Measurements from ENCODE around the gene GOLM1.

GOLM1 gene

DNA sequence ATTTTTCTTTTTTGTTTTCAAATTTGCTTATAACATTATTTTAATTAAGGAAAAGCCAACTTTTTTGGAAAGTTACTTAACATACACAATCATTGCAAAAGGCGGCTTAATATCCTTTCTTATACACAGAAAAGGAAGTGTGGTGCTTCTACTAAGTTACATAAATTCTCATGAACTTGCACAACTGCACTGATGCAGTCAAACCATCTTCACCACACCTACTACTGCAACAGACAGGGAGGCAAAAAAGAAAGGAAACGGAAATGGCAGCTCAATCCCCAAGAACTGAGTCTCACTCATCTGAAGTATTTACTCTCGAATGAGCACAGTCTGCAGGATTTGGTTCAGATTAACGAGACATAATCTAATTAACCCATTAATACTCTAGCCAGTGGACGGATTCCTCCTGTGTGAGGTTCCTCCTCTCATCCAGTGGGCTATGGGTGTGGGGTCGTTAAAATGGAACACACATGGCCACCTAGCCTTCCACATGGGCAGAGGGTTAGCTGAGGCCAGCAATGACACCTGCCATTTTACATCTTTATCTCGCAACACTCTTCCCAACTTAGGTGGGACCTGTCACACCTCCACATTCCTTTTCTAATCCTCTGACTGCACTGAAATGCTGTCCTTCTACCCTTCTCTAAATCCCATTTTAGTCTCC lies 30.0 kb downstream of the GOLM1 start:
- TF ChIP-seq, protein P1, sequence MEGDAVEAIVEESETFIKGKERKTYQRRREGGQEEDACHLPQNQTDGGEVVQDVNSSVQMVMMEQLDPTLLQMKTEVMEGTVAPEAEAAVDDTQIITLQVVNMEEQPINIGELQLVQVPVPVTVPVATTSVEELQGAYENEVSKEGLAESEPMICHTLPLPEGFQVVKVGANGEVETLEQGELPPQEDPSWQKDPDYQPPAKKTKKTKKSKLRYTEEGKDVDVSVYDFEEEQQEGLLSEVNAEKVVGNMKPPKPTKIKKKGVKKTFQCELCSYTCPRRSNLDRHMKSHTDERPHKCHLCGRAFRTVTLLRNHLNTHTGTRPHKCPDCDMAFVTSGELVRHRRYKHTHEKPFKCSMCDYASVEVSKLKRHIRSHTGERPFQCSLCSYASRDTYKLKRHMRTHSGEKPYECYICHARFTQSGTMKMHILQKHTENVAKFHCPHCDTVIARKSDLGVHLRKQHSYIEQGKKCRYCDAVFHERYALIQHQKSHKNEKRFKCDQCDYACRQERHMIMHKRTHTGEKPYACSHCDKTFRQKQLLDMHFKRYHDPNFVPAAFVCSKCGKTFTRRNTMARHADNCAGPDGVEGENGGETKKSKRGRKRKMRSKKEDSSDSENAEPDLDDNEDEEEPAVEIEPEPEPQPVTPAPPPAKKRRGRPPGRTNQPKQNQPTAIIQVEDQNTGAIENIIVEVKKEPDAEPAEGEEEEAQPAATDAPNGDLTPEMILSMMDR (IDR thresholded peaks at IDR 0.05; ENCODE audit: low read depth, low read length) = no peak
- no peak overlapping the region for H3K4me3 ChIP-seq (ENCODE audit: low read depth, low read length)

DNA sequence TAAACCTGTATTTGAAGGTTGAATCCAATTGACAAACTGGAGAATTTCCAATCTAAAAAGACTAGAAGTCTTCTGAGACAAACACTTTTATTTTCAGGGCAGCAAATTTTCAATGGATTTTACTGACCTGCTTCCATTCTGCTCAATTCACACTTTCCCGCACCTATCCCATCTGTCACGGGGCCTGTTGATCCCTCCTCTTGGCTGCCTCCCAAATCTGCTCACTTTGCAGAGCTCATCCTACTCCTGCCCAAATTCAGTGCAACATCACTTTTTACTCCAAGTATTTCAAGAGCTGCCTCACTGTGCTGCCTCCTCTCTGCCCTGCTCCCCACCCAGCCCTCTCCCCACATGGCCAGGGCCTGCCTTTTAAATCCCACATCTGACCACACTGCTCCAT lies 35.1 kb downstream of the GOLM1 start:
- TF ChIP-seq, protein P1 (IDR thresholded peaks at IDR 0.05; ENCODE audit: low read depth, low read length) = no peak
- H3K4me3 ChIP-seq (ENCODE audit: low read depth, low read length) = no peak overlapping the region

DNA sequence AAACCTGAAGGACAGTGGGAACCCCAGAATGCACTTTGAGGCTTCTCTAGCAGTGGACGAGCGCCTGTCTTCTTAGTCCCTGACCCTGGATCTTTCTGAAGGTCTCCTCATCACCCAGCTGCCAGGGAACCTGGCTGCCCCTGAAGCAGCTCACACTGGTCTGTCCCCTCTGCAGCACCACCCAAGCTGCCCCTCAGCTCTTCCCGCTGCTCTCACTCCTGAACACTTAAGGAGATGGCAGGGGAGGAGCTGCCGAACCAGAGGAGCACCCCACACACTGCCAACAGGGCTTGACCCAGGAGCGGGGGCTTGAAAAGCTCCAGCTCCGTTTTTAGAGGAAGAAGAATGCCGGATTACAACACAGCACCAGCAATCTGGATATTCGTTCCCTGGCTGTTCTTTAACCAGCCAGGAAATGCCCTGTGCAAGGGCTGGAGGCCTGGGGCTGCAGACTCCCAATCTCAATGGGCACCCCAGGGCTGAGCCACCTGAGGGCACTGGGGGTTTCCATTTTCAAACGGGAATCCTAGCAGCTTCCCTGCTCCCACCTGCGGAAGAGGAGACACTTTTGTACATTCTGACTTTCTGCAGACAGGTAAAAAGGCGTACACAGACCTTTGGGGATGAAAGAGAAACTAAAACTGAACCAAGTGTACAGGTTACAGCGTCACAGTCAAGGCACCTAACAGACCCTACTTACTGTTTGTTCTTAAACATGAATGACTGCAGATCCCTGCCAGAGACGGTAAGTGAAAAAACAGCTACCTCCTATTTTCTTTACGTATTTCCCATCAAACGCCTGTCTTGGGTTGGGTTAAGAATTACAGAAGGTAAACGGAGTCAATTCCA lies 36.3 kb downstream of the GOLM1 start:
- TF ChIP-seq, protein P1 (IDR thresholded peaks at IDR 0.05; ENCODE audit: low read depth, low read length) = no peak
- no peak overlapping the region for H3K4me3 ChIP-seq (ENCODE audit: low read depth, low read length)

DNA sequence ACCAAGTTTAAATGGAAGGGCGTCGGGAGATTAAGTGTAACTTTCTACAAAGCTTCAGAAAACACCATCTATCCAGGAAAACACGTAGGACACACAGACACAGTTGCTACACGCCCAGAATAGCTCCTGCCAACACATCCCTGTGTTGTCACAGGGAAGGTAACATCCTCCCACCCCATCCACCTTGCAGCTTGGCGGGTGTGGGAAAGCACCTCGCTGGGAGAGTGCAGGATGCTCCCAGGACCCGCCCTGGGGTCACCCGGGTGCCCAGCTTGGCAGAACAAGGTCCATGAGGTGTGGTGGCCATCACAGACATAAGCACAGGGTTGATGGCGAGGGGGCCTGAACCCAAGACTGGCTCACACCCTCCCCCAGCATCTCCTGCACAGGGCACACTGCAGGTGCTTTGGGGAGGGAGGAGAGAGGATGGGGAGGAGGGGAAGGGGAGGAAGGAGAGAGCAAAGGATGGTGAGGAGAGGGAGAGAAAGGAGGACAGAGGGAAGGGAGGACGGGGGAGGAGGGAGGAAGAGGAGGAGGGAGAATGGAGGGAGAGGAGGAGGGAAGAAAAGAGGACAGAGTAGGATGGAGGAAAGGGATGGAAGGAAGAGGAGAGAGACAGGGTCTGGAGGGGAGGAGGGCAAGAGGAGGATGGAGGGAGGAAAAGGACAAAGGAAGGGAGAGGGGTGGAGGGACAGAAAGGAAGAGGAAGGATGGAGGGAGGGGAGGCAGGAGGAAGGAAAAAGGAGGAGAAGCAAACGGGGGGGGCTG lies 37.2 kb downstream of the GOLM1 start:
- H3K4me3 ChIP-seq (ENCODE audit: low read depth, low read length) = no peak overlapping the region
- TF ChIP-seq, protein P1 (IDR thresholded peaks at IDR 0.05; ENCODE audit: low read depth, low read length) = no peak

DNA sequence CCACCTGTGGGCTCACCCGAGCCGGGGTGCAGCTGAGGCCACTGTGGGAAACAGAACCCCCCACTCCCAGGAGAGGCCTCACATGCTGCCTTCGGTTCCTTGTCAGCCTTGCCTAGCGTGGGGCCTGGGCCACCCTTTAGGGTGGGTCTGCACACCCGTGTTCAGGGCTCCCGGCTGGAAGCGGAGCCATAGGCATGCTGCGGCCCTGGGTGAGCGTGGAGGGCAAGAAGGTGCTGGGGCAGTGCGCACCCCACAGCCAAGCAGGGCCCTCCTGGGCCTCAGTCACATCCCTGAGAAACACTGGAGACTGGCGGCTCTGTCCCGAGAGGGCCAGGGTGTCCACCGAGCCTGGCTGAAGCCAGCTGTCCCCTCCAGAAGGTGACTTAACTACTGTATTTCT lies 41.9 kb downstream of the GOLM1 start:
- no peak overlapping the region for H3K4me3 ChIP-seq (ENCODE audit: low read depth, low read length)
- TF ChIP-seq, protein P1 (IDR thresholded peaks at IDR 0.05; ENCODE audit: low read depth, low read length) = no peak

DNA sequence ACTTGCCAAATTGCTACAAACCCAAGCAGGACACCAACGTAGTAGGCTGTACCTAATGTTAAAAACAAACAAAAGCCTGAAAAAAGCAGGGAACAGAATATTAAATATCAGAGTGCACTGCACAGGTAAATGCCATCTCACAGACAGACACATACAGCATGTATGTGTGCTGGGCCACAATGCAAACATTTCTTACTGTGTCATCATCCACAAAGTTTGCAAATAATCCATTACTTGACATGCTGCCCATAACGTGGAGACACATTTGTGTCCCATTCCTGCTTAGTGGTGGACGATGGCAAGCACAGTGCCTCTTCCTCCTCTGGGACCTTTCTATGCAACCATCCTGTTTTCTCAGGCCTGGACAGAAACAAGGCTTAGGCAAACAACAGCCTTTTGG lies 44.7 kb downstream of the GOLM1 start:
- TF ChIP-seq, protein P1 (IDR thresholded peaks at IDR 0.05; ENCODE audit: low read depth, low read length) = no peak
- H3K4me3 ChIP-seq (ENCODE audit: low read depth, low read length) = no peak overlapping the region

Data from WI38 (cell line).